ENCODE measurements around the gene PLA2G2A.

PLA2G2A gene

DNA sequence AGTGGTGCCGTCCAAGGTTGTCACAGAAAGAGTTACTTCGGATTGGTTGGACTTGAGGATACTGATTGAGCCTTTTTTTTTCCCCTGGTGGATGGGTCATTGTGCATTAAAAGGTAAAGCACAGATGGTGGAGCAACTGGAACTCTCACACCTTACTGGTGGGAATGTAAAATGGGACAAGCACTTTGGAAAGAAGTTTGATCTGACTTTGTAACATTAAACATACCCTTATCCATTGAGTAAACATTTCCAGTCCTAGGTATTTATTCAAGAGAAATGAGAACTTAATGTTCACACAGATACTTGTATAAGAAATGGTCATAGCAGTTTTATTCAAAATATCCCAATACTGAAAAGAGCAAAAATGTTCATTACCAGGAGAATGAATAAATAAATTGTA is 14.9 kb downstream of the PLA2G2A start:
- Histone ChIP-seq H3K4me3 (ENCODE audit: severe bottlenecking) (no peak overlapping the region), H3K9me3 (ENCODE audit: severe bottlenecking) (no peaks in the 10 kb centered on the region), H3K36me3 (ENCODE audit: low read depth) (no peaks in the 10 kb centered on the region), H3K27me3 (ENCODE audit: insufficient read depth, poor library complexity, severe bottlenecking) (peaks cover 6% of the 10 kb centered on the region), H3K4me1 (ENCODE audit: insufficient read depth, poor library complexity, severe bottlenecking) (no peaks in the 10 kb centered on the region), H3K27ac (ENCODE audit: poor library complexity, severe bottlenecking) (no peak overlapping the region)
- ATAC-seq (ENCODE audit: low read depth) (no peak), DNase-seq (ENCODE audit: low spot score) (no peak)
- TF ChIP-seq, protein P1, sequence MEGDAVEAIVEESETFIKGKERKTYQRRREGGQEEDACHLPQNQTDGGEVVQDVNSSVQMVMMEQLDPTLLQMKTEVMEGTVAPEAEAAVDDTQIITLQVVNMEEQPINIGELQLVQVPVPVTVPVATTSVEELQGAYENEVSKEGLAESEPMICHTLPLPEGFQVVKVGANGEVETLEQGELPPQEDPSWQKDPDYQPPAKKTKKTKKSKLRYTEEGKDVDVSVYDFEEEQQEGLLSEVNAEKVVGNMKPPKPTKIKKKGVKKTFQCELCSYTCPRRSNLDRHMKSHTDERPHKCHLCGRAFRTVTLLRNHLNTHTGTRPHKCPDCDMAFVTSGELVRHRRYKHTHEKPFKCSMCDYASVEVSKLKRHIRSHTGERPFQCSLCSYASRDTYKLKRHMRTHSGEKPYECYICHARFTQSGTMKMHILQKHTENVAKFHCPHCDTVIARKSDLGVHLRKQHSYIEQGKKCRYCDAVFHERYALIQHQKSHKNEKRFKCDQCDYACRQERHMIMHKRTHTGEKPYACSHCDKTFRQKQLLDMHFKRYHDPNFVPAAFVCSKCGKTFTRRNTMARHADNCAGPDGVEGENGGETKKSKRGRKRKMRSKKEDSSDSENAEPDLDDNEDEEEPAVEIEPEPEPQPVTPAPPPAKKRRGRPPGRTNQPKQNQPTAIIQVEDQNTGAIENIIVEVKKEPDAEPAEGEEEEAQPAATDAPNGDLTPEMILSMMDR (IDR thresholded peaks at IDR 0.05; ENCODE audit: poor library complexity, severe bottlenecking): no peak

DNA sequence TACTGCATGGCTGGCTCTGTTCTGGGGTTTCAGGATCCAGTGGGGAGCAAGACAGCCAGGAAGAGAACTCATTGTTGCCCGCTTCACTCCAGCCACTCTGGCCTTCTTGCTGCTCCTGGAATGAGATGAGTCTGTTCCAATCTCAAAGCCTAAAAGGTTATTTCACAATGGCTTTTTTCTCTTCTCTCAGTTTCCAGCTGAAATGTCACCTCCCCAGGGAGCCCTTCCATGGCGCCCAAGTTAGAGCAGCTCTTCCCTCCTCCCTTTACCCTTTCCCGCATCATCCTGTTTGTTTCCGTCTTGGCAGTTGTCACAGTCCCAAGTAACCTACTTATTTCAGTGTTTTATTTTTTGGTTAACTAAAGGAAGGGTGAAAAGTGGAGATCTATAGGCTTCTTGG is 15.8 kb downstream of the PLA2G2A start:
- DNase-seq (ENCODE audit: low spot score) (no peak), ATAC-seq (ENCODE audit: low read depth) (no peak)
- Histone ChIP-seq H3K4me3 (ENCODE audit: severe bottlenecking) (no peak overlapping the region), H3K27me3 (ENCODE audit: insufficient read depth, poor library complexity, severe bottlenecking) (peaks cover 6% of the 10 kb centered on the region), H3K9me3 (ENCODE audit: severe bottlenecking) (no peaks in the 10 kb centered on the region), H3K36me3 (ENCODE audit: low read depth) (no peaks in the 10 kb centered on the region), H3K4me1 (ENCODE audit: insufficient read depth, poor library complexity, severe bottlenecking) (no peaks in the 10 kb centered on the region), H3K27ac (ENCODE audit: poor library complexity, severe bottlenecking) (no peak overlapping the region)
- TF ChIP-seq, protein P1 (IDR thresholded peaks at IDR 0.05; ENCODE audit: poor library complexity, severe bottlenecking): no peak

DNA sequence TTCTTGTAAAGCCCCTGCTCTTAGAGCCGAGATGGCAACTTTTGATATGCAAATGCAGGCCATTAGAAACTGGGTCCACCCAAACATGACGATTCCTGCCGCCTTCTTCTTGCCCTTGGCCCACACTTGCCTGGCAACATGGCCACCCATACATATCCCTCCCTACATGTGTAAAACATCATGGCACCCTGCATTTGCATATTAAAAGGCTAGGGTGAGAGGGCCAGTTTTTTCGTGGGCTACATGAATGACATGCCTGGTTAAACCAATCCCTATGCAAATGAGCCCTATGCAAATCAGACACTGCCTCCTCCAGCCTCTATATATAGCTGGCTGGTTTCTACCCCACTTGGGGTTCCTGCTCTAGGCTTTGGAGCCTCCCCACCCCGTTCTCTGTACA is 18.8 kb downstream of the PLA2G2A start:
- H3K27ac ChIP-seq (ENCODE audit: poor library complexity, severe bottlenecking): no peak overlapping the region
- H3K27me3 ChIP-seq (ENCODE audit: insufficient read depth, poor library complexity, severe bottlenecking): peaks cover 4% of the 10 kb centered on the region
- H3K4me3 ChIP-seq (ENCODE audit: severe bottlenecking): no peak overlapping the region
- no peaks in the 10 kb centered on the region for H3K36me3 ChIP-seq (ENCODE audit: low read depth)
- H3K9me3 ChIP-seq (ENCODE audit: severe bottlenecking): no peaks in the 10 kb centered on the region
- no peaks in the 10 kb centered on the region for H3K4me1 ChIP-seq (ENCODE audit: insufficient read depth, poor library complexity, severe bottlenecking)
- TF ChIP-seq, protein P1 (IDR thresholded peaks at IDR 0.05; ENCODE audit: poor library complexity, severe bottlenecking): no peak
- no peak for ATAC-seq (ENCODE audit: low read depth)
- no peak for DNase-seq (ENCODE audit: low spot score)

DNA sequence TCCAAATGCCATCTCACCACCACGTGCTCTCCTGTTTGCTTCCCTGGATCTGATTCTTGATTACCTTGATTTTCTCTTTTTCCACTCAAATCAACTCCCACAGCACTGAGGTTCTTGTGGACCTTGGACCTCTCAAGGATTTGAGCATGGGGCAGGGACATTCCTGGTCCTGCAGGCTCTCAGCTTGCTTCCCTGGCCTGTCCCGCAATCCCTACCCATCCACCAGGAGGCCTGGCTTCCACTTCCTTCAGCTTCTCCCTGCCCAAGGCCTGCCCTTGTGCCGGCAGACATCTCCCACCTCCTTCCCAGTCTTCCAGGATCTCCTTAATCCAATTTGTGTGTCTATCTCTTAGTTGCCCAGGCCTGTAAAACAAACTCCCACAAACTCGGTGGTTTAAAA is 21.6 kb downstream of the PLA2G2A start:
- no peak for ATAC-seq (ENCODE audit: low read depth)
- TF ChIP-seq, protein P1 (IDR thresholded peaks at IDR 0.05; ENCODE audit: poor library complexity, severe bottlenecking): no peak
- Histone ChIP-seq H3K9me3 (ENCODE audit: severe bottlenecking) (no peaks in the 10 kb centered on the region), H3K4me3 (ENCODE audit: severe bottlenecking) (no peak overlapping the region), H3K27me3 (ENCODE audit: insufficient read depth, poor library complexity, severe bottlenecking) (no peaks in the 10 kb centered on the region), H3K4me1 (ENCODE audit: insufficient read depth, poor library complexity, severe bottlenecking) (no peaks in the 10 kb centered on the region), H3K36me3 (ENCODE audit: low read depth) (no peaks in the 10 kb centered on the region), H3K27ac (ENCODE audit: poor library complexity, severe bottlenecking) (no peak overlapping the region)
- no peak for DNase-seq (ENCODE audit: low spot score)

DNA sequence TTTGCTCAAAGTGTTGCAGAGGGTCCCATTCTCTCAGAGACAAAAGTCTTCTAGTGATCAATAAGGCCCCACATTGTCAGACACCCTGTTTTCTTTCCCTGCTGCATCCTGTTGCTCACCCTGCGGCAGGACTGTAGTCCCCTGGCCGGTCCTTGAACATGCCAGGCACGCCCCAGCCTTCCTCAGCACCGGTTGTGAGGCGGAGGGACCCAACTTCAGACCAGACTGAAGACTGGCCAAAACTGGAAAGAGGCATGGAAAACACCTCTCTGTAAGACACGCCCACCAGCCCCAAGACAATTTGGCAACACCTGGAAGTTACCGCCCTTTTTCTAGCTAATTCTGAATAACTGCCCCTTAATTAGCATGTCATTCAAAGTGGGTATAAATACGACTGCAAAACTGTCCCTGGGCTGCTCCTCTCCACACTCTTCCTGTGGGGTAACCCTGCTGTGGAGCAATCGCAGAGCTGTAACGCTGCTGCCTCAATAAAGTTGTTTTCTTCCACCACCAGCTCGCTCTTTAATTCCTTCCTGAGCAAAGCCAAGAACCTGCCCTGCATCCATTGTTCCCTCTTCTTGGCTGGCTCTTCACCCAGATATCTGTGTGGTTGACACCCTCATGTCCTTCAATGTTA is 23.8 kb downstream of the PLA2G2A start:
- Histone ChIP-seq H3K27ac (ENCODE audit: poor library complexity, severe bottlenecking) (no peak overlapping the region), H3K4me1 (ENCODE audit: insufficient read depth, poor library complexity, severe bottlenecking) (no peaks in the 10 kb centered on the region), H3K36me3 (ENCODE audit: low read depth) (no peaks in the 10 kb centered on the region), H3K9me3 (ENCODE audit: severe bottlenecking) (no peaks in the 10 kb centered on the region), H3K27me3 (ENCODE audit: insufficient read depth, poor library complexity, severe bottlenecking) (no peaks in the 10 kb centered on the region), H3K4me3 (ENCODE audit: severe bottlenecking) (no peak overlapping the region)
- DNase-seq (ENCODE audit: low spot score) (no peak), ATAC-seq (ENCODE audit: low read depth) (no peak)
- TF ChIP-seq, protein P1 (IDR thresholded peaks at IDR 0.05; ENCODE audit: poor library complexity, severe bottlenecking): no peak
